ENCODE data around the gene ZNF350.

DNA sequence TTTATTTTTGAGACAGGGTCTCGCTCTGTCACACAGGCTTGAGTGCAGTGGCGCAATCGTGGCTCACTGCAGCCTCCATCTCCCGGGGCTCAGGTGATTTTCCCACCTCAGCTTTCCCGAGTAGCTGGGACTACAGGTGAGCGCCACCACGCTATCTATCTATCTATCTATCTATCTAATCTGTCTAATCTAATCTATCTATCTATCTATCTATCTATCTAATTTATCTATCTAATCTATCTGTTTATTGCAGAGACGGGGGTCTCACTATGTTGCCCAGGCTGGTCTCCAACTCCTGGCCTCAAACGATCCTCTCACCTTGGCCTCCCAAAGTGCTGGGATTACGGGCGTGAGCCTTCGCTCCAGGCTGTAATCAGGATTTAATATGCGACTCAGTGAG, 58.8 kb downstream of the ZNF350 start:
- TF ChIP-seq SP1 (IDR thresholded peaks at IDR 0.05) = no peak
- TF ChIP-seq, protein P1, sequence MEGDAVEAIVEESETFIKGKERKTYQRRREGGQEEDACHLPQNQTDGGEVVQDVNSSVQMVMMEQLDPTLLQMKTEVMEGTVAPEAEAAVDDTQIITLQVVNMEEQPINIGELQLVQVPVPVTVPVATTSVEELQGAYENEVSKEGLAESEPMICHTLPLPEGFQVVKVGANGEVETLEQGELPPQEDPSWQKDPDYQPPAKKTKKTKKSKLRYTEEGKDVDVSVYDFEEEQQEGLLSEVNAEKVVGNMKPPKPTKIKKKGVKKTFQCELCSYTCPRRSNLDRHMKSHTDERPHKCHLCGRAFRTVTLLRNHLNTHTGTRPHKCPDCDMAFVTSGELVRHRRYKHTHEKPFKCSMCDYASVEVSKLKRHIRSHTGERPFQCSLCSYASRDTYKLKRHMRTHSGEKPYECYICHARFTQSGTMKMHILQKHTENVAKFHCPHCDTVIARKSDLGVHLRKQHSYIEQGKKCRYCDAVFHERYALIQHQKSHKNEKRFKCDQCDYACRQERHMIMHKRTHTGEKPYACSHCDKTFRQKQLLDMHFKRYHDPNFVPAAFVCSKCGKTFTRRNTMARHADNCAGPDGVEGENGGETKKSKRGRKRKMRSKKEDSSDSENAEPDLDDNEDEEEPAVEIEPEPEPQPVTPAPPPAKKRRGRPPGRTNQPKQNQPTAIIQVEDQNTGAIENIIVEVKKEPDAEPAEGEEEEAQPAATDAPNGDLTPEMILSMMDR (IDR thresholded peaks at IDR 0.05; ENCODE audit: low read depth, low read length, missing input control) = no peak
- no peak for TF ChIP-seq RAD21 (IDR thresholded peaks at IDR 0.05)
- no peak for TF ChIP-seq EGR1 (IDR thresholded peaks at IDR 0.05; ENCODE audit: low read depth in 2 of 2)
- no peak for TF ChIP-seq GABPA (IDR thresholded peaks at IDR 0.05 in 1 of 2, conservative IDR thresholded peaks at IDR 0.05 in 1 of 2)
- TF ChIP-seq HNF4G (IDR thresholded peaks at IDR 0.05) = no peak
- no peak for TF ChIP-seq TAF1 (conservative IDR thresholded peaks at IDR 0.05)
- TF ChIP-seq, protein P2, sequence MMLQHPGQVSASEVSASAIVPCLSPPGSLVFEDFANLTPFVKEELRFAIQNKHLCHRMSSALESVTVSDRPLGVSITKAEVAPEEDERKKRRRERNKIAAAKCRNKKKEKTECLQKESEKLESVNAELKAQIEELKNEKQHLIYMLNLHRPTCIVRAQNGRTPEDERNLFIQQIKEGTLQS (IDR thresholded peaks at IDR 0.05) = no peak
- no peak for TF ChIP-seq JUND (IDR thresholded peaks at IDR 0.05)
- TF ChIP-seq, protein P3, sequence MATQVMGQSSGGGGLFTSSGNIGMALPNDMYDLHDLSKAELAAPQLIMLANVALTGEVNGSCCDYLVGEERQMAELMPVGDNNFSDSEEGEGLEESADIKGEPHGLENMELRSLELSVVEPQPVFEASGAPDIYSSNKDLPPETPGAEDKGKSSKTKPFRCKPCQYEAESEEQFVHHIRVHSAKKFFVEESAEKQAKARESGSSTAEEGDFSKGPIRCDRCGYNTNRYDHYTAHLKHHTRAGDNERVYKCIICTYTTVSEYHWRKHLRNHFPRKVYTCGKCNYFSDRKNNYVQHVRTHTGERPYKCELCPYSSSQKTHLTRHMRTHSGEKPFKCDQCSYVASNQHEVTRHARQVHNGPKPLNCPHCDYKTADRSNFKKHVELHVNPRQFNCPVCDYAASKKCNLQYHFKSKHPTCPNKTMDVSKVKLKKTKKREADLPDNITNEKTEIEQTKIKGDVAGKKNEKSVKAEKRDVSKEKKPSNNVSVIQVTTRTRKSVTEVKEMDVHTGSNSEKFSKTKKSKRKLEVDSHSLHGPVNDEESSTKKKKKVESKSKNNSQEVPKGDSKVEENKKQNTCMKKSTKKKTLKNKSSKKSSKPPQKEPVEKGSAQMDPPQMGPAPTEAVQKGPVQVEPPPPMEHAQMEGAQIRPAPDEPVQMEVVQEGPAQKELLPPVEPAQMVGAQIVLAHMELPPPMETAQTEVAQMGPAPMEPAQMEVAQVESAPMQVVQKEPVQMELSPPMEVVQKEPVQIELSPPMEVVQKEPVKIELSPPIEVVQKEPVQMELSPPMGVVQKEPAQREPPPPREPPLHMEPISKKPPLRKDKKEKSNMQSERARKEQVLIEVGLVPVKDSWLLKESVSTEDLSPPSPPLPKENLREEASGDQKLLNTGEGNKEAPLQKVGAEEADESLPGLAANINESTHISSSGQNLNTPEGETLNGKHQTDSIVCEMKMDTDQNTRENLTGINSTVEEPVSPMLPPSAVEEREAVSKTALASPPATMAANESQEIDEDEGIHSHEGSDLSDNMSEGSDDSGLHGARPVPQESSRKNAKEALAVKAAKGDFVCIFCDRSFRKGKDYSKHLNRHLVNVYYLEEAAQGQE (IDR thresholded peaks at IDR 0.05) = no peak
- no peak for TF ChIP-seq RXRA (IDR thresholded peaks at IDR 0.05)

Measured in liver (tissue), 3 donors.